HUES64 (cell line): Measurements from ENCODE around the gene KANK3.
"Not testable (repeated sequence)": the region's sequence is repeated elsewhere in the genome, so short reads cannot be mapped to it uniquely, and the experiment has no call there.

Source experiments
- H3K27ac ChIP-seq: 2 replicates; pipeline ENCODE4 v1.7.0; 2013; ENCODE audit warnings: low read depth, low read length, inconsistent platforms
- H3K27me3 ChIP-seq: 2 replicates; pipeline ENCODE4 v1.6.1; 2013; ENCODE audit warnings: mild to moderate bottlenecking, low read length; ENCODE audit not compliant: insufficient read depth
- H3K36me3 ChIP-seq: 2 replicates; pipeline ENCODE4 v1.6.1; 2013; ENCODE audit warnings: mild to moderate bottlenecking, low read length; ENCODE audit not compliant: insufficient read depth
- H3K4me1 ChIP-seq: 2 replicates; pipeline ENCODE4 v1.6.1; 2013; ENCODE audit warnings: mild to moderate bottlenecking, low read length, moderate library complexity; ENCODE audit not compliant: insufficient read depth
- H3K4me3 ChIP-seq: 2 replicates; pipeline ENCODE4 v1.5.1; 2013; ENCODE audit warnings: mild to moderate bottlenecking, low read length, moderate library complexity
- H3K9ac ChIP-seq: 2 replicates; pipeline ENCODE4 v1.6.1; 2013; ENCODE audit warnings: mild to moderate bottlenecking, low read depth, low read length
- H3K9me3 ChIP-seq: 2 replicates; pipeline ENCODE4 v1.6.1; 2013; ENCODE audit warnings: low read depth, low read length; ENCODE audit not compliant: insufficient read depth
- WGBS: fragments of 150-250, 120-280 bp; methylation state at CpG from one replicate; pipeline ENCODE4 v1.1.7; 2013; ENCODE audit warnings: missing lambda C conversion rate; 5-methylcytosine and 5-hydroxymethylcytosine counted together

KANK3 gene

GRCh38 chr19:8352134-8352827 lies 9.2 kb upstream of the KANK3 start:
- H3K4me1 ChIP-seq = peaks cover 10% of the 10 kb centered on the region; the same call in 1 of the 2 replicates
- no peak overlapping the region; the same call in 1 of the 2 replicates for H3K27ac ChIP-seq
- H3K4me3 ChIP-seq = peak overlapping the region; percentile 40
- peak overlapping the region; percentile 36; the same call in 1 of the 2 replicates for H3K9ac ChIP-seq
- no peaks in the 10 kb centered on the region for H3K27me3 ChIP-seq
- H3K36me3 ChIP-seq = no peaks in the 10 kb centered on the region
- H3K9me3 ChIP-seq = no peaks in the 10 kb centered on the region
- WGBS = 26% methylated on average over 9 of the region's 10 CpGs

GRCh38 chr19:8349629-8350372 lies 6.7 kb upstream of the KANK3 start:
- not testable (repeated sequence) for H3K27me3 ChIP-seq, H3K4me3 ChIP-seq, H3K36me3 ChIP-seq, H3K27ac ChIP-seq, H3K9me3 ChIP-seq, H3K9ac ChIP-seq
- 92% methylated on average over 6 of the region's 8 CpGs for WGBS
- H3K4me1 ChIP-seq = peaks cover 10% of the 10 kb centered on the region; the same call in 1 of the 2 replicates

DNA sequence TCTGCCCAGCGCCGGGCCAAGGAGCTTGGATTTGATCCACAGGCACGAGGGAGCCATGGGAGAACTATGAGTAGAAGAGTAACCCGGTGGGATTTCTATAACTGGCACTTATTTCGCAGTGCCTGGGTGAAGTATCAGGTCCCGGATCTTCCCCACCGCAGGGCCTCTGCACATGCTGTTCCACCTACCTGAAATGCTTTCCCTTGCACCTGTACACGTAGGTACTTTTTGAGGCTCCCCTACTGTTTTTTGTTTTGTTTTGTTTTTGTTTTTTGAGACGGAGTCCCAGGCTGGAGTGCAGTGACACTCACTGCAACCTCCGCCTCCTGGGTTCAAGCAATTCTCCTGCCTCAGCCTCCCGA lies 402 bp upstream of the KANK3 start:
- no peak overlapping the region for H3K27ac ChIP-seq
- H3K9me3 ChIP-seq = no peaks in the 10 kb centered on the region
- peaks cover 33% of the 10 kb centered on the region for H3K27me3 ChIP-seq
- H3K4me1 ChIP-seq = no peaks in the 10 kb centered on the region
- H3K36me3 ChIP-seq = no peaks in the 10 kb centered on the region
- H3K4me3 ChIP-seq = 0 out of 2 replicates have a peak overlapping the region, but pooled peaks have one; percentile 73
- WGBS = 55% methylated on average over 11 of the region's 11 CpGs
- no peak overlapping the region for H3K9ac ChIP-seq

DNA sequence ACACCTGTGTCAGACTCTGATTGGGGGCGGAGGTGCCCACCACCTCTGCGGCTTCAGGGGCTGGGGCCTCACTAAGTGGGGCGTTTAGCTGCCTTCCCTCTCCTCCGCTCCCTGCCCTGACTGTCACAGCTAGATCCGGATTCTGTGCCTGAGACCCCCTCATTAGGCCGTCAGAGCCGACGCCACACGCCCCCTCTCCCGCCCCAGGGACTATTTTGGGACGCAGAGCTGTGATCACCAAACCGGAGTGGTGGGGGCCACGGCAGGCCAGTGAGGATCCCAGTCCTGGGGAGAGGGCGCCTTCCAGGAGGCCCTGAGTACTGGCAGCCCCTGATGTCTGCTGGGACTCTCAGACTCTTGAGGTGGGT lies 762 bp downstream of the KANK3 start:
- no peaks in the 10 kb centered on the region for H3K36me3 ChIP-seq
- no peak overlapping the region for H3K27ac ChIP-seq
- H3K9ac ChIP-seq = no peak overlapping the region
- H3K27me3 ChIP-seq = peaks cover 36% of the 10 kb centered on the region
- H3K4me3 ChIP-seq = peak overlapping the region; percentile 73; the same call in 1 of the 2 replicates
- no peaks in the 10 kb centered on the region for H3K4me1 ChIP-seq
- WGBS = 47% methylated on average over 14 of the region's 14 CpGs
- no peaks in the 10 kb centered on the region for H3K9me3 ChIP-seq

DNA sequence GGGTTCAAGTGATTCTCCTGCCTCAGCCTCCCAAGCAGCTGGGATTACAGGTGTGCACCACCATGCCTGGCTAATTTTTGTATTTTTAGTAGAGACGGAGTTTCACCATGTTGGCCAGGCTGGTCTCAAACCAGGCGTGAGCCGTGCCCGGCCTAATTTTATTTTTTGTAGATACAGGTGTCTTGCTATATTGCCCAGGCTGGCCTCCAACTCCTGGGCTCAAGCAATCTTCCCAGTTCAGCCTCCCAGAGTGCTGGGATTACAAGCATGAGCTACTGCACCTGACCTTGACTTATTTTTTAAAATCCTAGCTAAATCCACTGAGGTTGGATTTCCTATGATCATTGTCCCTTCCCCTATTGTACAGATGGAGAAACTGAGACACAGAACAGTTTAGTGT lies 1.6 kb downstream of the KANK3 start:
- H3K27me3 ChIP-seq = peaks cover 40% of the 10 kb centered on the region
- not testable (repeated sequence) for H3K4me1 ChIP-seq, H3K9me3 ChIP-seq, H3K27ac ChIP-seq, H3K36me3 ChIP-seq, H3K9ac ChIP-seq, H3K4me3 ChIP-seq
- WGBS = 87% methylated on average over 4 of the region's 4 CpGs

GRCh38 chr19:8340341-8341096 lies 2.5 kb downstream of the KANK3 start:
- Histone ChIP-seq H3K36me3 (no peaks in the 10 kb centered on the region), H3K4me1 (no peaks in the 10 kb centered on the region), H3K9me3 (no peaks in the 10 kb centered on the region), H3K27me3 (peaks cover 50% of the 10 kb centered on the region), H3K27ac (no peak overlapping the region), H3K9ac (no peak overlapping the region), H3K4me3 (no peak overlapping the region)
- WGBS = 63% methylated on average over 15 of the region's 15 CpGs

GRCh38 chr19:8338835-8339234 lies 4.2 kb downstream of the KANK3 start:
- Histone ChIP-seq H3K27ac (no peak overlapping the region), H3K9ac (no peak overlapping the region), H3K27me3 (peaks cover 60% of the 10 kb centered on the region), H3K4me3 (no peak overlapping the region), H3K4me1 (no peaks in the 10 kb centered on the region), H3K36me3 (no peaks in the 10 kb centered on the region), H3K9me3 (no peaks in the 10 kb centered on the region)
- WGBS = 65% methylated on average over 4 of the region's 6 CpGs

- H3K4me1 ChIP-seq = no peaks in the 10 kb centered on the region
- peaks cover 64% of the 10 kb centered on the region for H3K27me3 ChIP-seq
- WGBS = 93% methylated on average over 7 of the region's 7 CpGs
- H3K9me3 ChIP-seq = no peaks in the 10 kb centered on the region
- no peak overlapping the region for H3K9ac ChIP-seq
- H3K36me3 ChIP-seq = no peaks in the 10 kb centered on the region
- H3K4me3 ChIP-seq = no peak overlapping the region
- no peak overlapping the region for H3K27ac ChIP-seq
Measured at GRCh38 chr19:8337728-8338127, 5.3 kb downstream of the KANK3 start.

- peaks cover 63% of the 10 kb centered on the region for H3K27me3 ChIP-seq
- no peaks in the 10 kb centered on the region for H3K4me1 ChIP-seq
- H3K36me3 ChIP-seq = no peaks in the 10 kb centered on the region
- H3K4me3 ChIP-seq = no peak overlapping the region
- H3K27ac ChIP-seq = no peak overlapping the region
- WGBS = 85% methylated on average over 8 of the region's 8 CpGs
- no peak overlapping the region for H3K9ac ChIP-seq
- no peaks in the 10 kb centered on the region for H3K9me3 ChIP-seq
Measured at GRCh38 chr19:8336660-8337059, 6.4 kb downstream of the KANK3 start.

DNA sequence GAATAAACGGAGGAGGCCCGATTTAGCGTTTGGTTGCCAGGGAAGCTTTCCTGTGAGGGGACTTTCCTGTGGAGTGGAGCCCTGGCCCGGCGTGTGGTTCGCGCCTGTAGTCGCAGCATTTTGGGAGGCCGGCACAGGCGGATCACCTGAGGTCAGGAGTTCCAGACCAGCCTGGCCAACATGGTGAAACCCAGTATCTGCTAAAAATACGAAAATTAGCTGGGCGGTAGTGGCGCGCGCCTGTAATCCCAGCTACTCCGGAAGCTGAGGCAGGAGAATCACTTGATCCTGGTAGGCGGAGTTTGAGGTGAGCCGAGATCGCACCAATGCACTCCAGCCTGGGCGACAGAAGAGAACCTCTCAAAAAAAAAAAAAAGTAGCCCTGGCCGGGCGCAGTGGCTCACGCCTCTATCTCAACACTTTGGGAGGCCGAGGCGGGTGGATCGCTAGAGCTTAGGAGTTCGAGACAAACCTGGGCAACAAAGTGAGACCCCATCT lies 6.9 kb downstream of the KANK3 start:
- H3K9ac ChIP-seq = no peak overlapping the region
- no peaks in the 10 kb centered on the region for H3K36me3 ChIP-seq
- no peak overlapping the region for H3K27ac ChIP-seq
- H3K4me1 ChIP-seq = no peaks in the 10 kb centered on the region
- H3K27me3 ChIP-seq = peaks cover 66% of the 10 kb centered on the region
- no peak overlapping the region for H3K4me3 ChIP-seq
- H3K9me3 ChIP-seq = no peaks in the 10 kb centered on the region
- 71% methylated on average over 27 of the region's 27 CpGs for WGBS
